ENCODE measurements around the gene PACRG. TPM values are rescaled to one million over a fixed set of nuclear protein-coding genes. Genes with fewer than 3 reads are reported as not detected.
A peak's percentile ranks its signal among the peaks of the same experiment; 100 is the strongest.

PACRG gene
- total RNA-seq, 1 experiment from 2014 or later: 0.26 TPM

GRCh38 chr6:162857326-162857725, 129.6 kb downstream of the PACRG start:
- Histone ChIP-seq H3K27me3 (ENCODE audit: insufficient read depth, low read length) (no peaks in the 10 kb centered on the region), H3K23me2 (ENCODE audit: insufficient read length, low read depth, low read length, poor library complexity, severe bottlenecking) (no peaks in the 10 kb centered on the region), H3K56ac (ENCODE audit: insufficient read length, low read depth, low read length) (no peak overlapping the region), H3K9ac (ENCODE audit: extremely low read depth, insufficient read length, low read length) (no peak overlapping the region), H2BK20ac (ENCODE audit: low read depth, low read length, poor library complexity, severe bottlenecking) (no peak overlapping the region), H4K91ac (ENCODE audit: insufficient read length, low read depth, low read length) (no peak overlapping the region), H2BK15ac (ENCODE audit: low read depth, low read length) (no peak overlapping the region), H3T11ph (ENCODE audit: low read length) (no peak overlapping the region), H2BK5ac (ENCODE audit: insufficient read length, low read length) (no peak overlapping the region), H3K4me1 (ENCODE audit: insufficient read depth, low read length) (no peaks in the 10 kb centered on the region; the same call in 1 of the 2 replicates), H2AFZ (ENCODE audit: low read length) (no peak overlapping the region), H2BK120ac (ENCODE audit: low read depth, low read length, poor library complexity, severe bottlenecking) (no peak overlapping the region), H3K18ac (ENCODE audit: insufficient read length, low read depth, low read length) (no peak overlapping the region), H3K79me1 (ENCODE audit: insufficient read depth, low read depth, low read length, poor library complexity, severe bottlenecking) (no peaks in the 10 kb centered on the region), H3K4ac (ENCODE audit: low read depth, low read length) (no peak overlapping the region), H4K20me1 (ENCODE audit: control insufficient read depth, insufficient read depth, insufficient read length) (no peaks in the 10 kb centered on the region), H4K8ac (replicated peaks; ENCODE audit: insufficient read length, low read depth, low read length) (no peak overlapping the region), H3K79me2 (ENCODE audit: insufficient read depth, low read length) (no peaks in the 10 kb centered on the region), H4K5ac (ENCODE audit: insufficient read length, low read depth, low read length) (no peak overlapping the region), H3K9me3 (ENCODE audit: control insufficient read depth, low read depth, low read length) (no peaks in the 10 kb centered on the region), H3K14ac (ENCODE audit: insufficient read depth, low read length) (no peak overlapping the region), H2BK12ac (ENCODE audit: insufficient read length, low read depth, low read length) (no peak overlapping the region), H3K27ac (ENCODE audit: insufficient read length, low read depth, low read length) (peak overlapping the region; percentile 87), H3K4me2 (ENCODE audit: insufficient read depth, insufficient read length, low read length) (peak overlapping the region; percentile 67), H3K23ac (ENCODE audit: insufficient read length, low read depth, low read length) (no peak overlapping the region), H2AK5ac (ENCODE audit: insufficient read length, low read length) (no peak overlapping the region)
- DNase-seq: no peak
- TF ChIP-seq, protein P1, sequence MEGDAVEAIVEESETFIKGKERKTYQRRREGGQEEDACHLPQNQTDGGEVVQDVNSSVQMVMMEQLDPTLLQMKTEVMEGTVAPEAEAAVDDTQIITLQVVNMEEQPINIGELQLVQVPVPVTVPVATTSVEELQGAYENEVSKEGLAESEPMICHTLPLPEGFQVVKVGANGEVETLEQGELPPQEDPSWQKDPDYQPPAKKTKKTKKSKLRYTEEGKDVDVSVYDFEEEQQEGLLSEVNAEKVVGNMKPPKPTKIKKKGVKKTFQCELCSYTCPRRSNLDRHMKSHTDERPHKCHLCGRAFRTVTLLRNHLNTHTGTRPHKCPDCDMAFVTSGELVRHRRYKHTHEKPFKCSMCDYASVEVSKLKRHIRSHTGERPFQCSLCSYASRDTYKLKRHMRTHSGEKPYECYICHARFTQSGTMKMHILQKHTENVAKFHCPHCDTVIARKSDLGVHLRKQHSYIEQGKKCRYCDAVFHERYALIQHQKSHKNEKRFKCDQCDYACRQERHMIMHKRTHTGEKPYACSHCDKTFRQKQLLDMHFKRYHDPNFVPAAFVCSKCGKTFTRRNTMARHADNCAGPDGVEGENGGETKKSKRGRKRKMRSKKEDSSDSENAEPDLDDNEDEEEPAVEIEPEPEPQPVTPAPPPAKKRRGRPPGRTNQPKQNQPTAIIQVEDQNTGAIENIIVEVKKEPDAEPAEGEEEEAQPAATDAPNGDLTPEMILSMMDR (conservative IDR thresholded peaks at IDR 0.05): no peak
- peaks cover 0 to 15% (median 9%) of the 10 kb centered on the region in 3 experiments; a peak in 5 of 7 replicates for H3K36me3 Mint-ChIP-seq (ENCODE audit: insufficient read depth in 1 of 3, low read depth in 3 of 3)
- H3K27me3 Mint-ChIP-seq (ENCODE audit: low read depth): no peaks in the 10 kb centered on the region; the same call in 1 of the 2 replicates
- peak overlapping the region; percentile 56 to 69 for H3K4me3 Mint-ChIP-seq
- peaks cover 41 to 49% of the 10 kb centered on the region in 2 experiments for H3K4me1 Mint-ChIP-seq
- H3K9me3 Mint-ChIP-seq: peaks cover 0 to 8% of the 10 kb centered on the region in 2 experiments; a peak in 4 of 5 replicates
- peak overlapping the region; percentile 95 to 97 (median 96); a peak in 6 of 7 replicates for H3K27ac Mint-ChIP-seq
- no CpG with 5 or more reads among the region's 2 CpGs for WGBS (ENCODE audit: extremely low coverage, insufficient read length, low lambda C conversion rate)
